SK-N-SH (cell line): ENCODE measurements around the gene EWSR1. TPM values are rescaled to one million over a fixed set of nuclear protein-coding genes. Genes with fewer than 3 reads are reported as not detected.
A peak's percentile ranks its signal among the peaks of the same experiment; 100 is the strongest.

ENCODE experiments used
- CTCF ChIA-PET: fragments of 300-600, 350-600 bp; formaldehyde crosslinking; extraction: SDS; loops from one replicate; lab custom pipeline; 2021; lab: Yijun Ruan, JAX
- POLR2A ChIA-PET: fragments of 350-600 bp; sonication (Branson Sonifier 250); formaldehyde crosslinking; extraction: SDS; loops from one replicate; lab custom pipeline; 2020; ENCODE audit warnings: antibody characterized with exemption, inconsistent platforms; lab: Yijun Ruan, JAX
- DNase-seq: peaks from one replicate; pipeline ENCODE4 v3.0.0; 2012
- H2AFZ ChIP-seq: fragments of 200-600 bp; sonication (generic); 2 replicates; pipeline ENCODE4 v1.8.1; 2016; ENCODE audit warnings: antibody characterized with exemption, mild to moderate bottlenecking, low read depth
- H3F3A ChIP-seq: fragments of 200-600 bp; sonication (generic); replicated peaks from 2 replicates; pipeline ENCODE3; 2016; ENCODE audit warnings: antibody characterized with exemption, mild to moderate bottlenecking; ENCODE audit not compliant: insufficient read depth
- H3K27ac ChIP-seq, 2 experiments: fragments of 200-500 bp in 1 of 2; fragments of 200-600 bp in 1 of 2; sonication (Bioruptor generic) in 1 of 2; sonication (generic), shearing (Covaris generic) in 1 of 2; 2 replicates each; pipeline versions ENCODE4 v1.5.1 to v1.6.1; 2014 to 2016; ENCODE audit warnings: low read depth in 2 of 2, inconsistent platforms in 1 of 2, low read length in 1 of 2, mild to moderate bottlenecking in 1 of 2, mixed read lengths in 1 of 2
- H3K27me3 ChIP-seq: fragments of 200-600 bp; sonication (generic), shearing (Covaris generic); 2 replicates; pipeline ENCODE4 v1.6.1; 2016; ENCODE audit warnings: mixed run types; ENCODE audit not compliant: insufficient read depth
- H3K36me3 ChIP-seq, 2 experiments: fragments of 200-500 bp in 1 of 2; fragments of 200-600 bp in 1 of 2; sonication (Bioruptor generic) in 1 of 2; sonication (generic) in 1 of 2; replicated peaks in 1 of 2; 2 replicates each; pipeline versions ENCODE3 to v1.5.1; 2014 to 2016; ENCODE audit warnings: low read length in 1 of 2, mild to moderate bottlenecking in 1 of 2; ENCODE audit not compliant: insufficient read depth in 2 of 2, control insufficient read depth in 1 of 2
- H3K4me1 ChIP-seq, 2 experiments: fragments of 200-500 bp in 1 of 2; fragments of 200-600 bp in 1 of 2; sonication (Bioruptor generic) in 1 of 2; sonication (generic), shearing (Covaris generic) in 1 of 2; 2 replicates each; pipeline versions ENCODE4 v1.5.1 to v1.6.1; 2014 to 2016; ENCODE audit warnings: low read depth in 1 of 2, low read length in 1 of 2, mixed run types in 1 of 2; ENCODE audit not compliant: insufficient read depth in 2 of 2, control insufficient read depth in 1 of 2
- H3K4me2 ChIP-seq: fragments of 200-600 bp; sonication (generic), shearing (Covaris generic); 2 replicates; pipeline ENCODE4 v1.6.1; 2017; ENCODE audit warnings: mixed run types
- H3K4me3 ChIP-seq, 2 experiments: fragments of 200-500 bp in 1 of 2; fragments of 200-600 bp in 1 of 2; sonication (Bioruptor generic) in 1 of 2; sonication (generic), shearing (Covaris generic) in 1 of 2; 2 replicates each; pipeline versions ENCODE4 v1.5.1 to v1.8.1; 2014 to 2016; ENCODE audit warnings: low read depth in 2 of 2, inconsistent platforms in 1 of 2, low read length in 1 of 2, mild to moderate bottlenecking in 1 of 2, mixed read lengths in 1 of 2, moderate library complexity in 1 of 2
- H3K79me2 ChIP-seq: fragments of 200-600 bp; sonication (generic); 2 replicates; pipeline ENCODE4 v1.8.1; 2017; ENCODE audit warnings: mild to moderate bottlenecking; ENCODE audit not compliant: insufficient read depth
- H3K9ac ChIP-seq: fragments of 200-600 bp; sonication (generic); 2 replicates; pipeline ENCODE4 v1.6.1; 2017; ENCODE audit warnings: mixed run types
- H3K9me2 ChIP-seq: fragments of 200-600 bp; sonication (generic); 2 replicates; pipeline ENCODE4 v1.6.1; 2017; ENCODE audit warnings: mixed run types
- H3K9me3 ChIP-seq: fragments of 200-600 bp; sonication (generic); 2 replicates; pipeline ENCODE4 v1.6.1; 2017; ENCODE audit warnings: mixed run types, mild to moderate bottlenecking, moderate library complexity
- H4K20me1 ChIP-seq: fragments of 200-600 bp; sonication (generic); 2 replicates; pipeline ENCODE4 v1.6.1; 2017; ENCODE audit warnings: mild to moderate bottlenecking, mixed run types; ENCODE audit not compliant: insufficient read depth
- CHD2 ChIP-seq: fragments of 150-350 bp; IDR thresholded peaks from 2 replicates; pipeline ENCODE4 v1.6.1; 2018; ENCODE audit warnings: low read length; ENCODE audit not compliant: partially characterized antibody
- CTCF ChIP-seq: fragments of 200-600 bp; sonication (generic); IDR thresholded peaks from 2 replicates; pipeline ENCODE4 v1.6.1; 2017; ENCODE audit warnings: antibody characterized with exemption, mild to moderate bottlenecking, moderate library complexity
- FOXJ3 ChIP-seq: sonication (generic); formaldehyde crosslinking; IDR thresholded peaks from 2 replicates; pipeline ENCODE4 v1.5.1; 2020; ENCODE audit warnings: mild to moderate bottlenecking, missing genetic modification reagents
- GABPA ChIP-seq: IDR thresholded peaks from 2 replicates; pipeline ENCODE4 v1.4.0; 2012; ENCODE audit warnings: low read depth, mild to moderate bottlenecking
- GATA2 ChIP-seq: sonication (generic); formaldehyde crosslinking; IDR thresholded peaks from 2 replicates; pipeline ENCODE4 v1.5.0; 2020; ENCODE audit warnings: mild to moderate bottlenecking, missing genetic modification reagents
- JUND ChIP-seq: IDR thresholded peaks from 2 replicates; pipeline ENCODE4 v1.4.0; 2012
- MAX ChIP-seq: IDR thresholded peaks from 2 replicates; pipeline ENCODE4 v1.4.0; 2012; ENCODE audit warnings: low read depth
- MEF2A ChIP-seq: IDR thresholded peaks from 2 replicates; pipeline ENCODE4 v1.4.0; 2012; ENCODE audit warnings: low read depth, borderline replicate concordance
- REST ChIP-seq: IDR thresholded peaks from 2 replicates; pipeline ENCODE4 v1.6.1; 2012; ENCODE audit warnings: mild to moderate bottlenecking, low read depth, low read length, moderate library complexity
- TAF1 ChIP-seq: IDR thresholded peaks from 2 replicates; pipeline ENCODE4 v1.6.1; 2012; ENCODE audit warnings: low read depth, mild to moderate bottlenecking, low read length, moderate library complexity, borderline replicate concordance
- TCF12 ChIP-seq: IDR thresholded peaks from 2 replicates; pipeline ENCODE4 v1.4.0; 2012
- TEAD4 ChIP-seq: IDR thresholded peaks from 2 replicates; pipeline ENCODE4 v1.4.0; 2012; ENCODE audit warnings: mild to moderate bottlenecking, borderline replicate concordance; ENCODE audit not compliant: insufficient read depth
- YY1 ChIP-seq: IDR thresholded peaks from 2 replicates; pipeline ENCODE4 v1.4.0; 2012; ENCODE audit warnings: low read depth, mild to moderate bottlenecking
- WGBS: methylation state at CpG from one replicate; pipeline ENCODE4 v1.1.6; 2017; ENCODE audit warnings: low lambda C conversion rate; 5-methylcytosine and 5-hydroxymethylcytosine counted together
- polyA plus RNA-seq, 3 experiments: library from polyadenylated mRNA; depleted of rRNA; stranded (reverse); fragments of >200 nt; gene quantifications; 2 replicates each; pipeline ENCODE4 v1.2.3, GENCODE V29; 2012
- TF ChIP-seq, protein P1 (sequence below): fragments of 150-350 bp; IDR thresholded peaks from 2 replicates; pipeline ENCODE4 v1.6.1; 2016; ENCODE audit warnings: mild to moderate bottlenecking, low read depth, low read length
- TF ChIP-seq, protein P2 (sequence below): IDR thresholded peaks from 2 replicates; pipeline ENCODE4; 2012

Gene EWSR1
- polyA plus RNA-seq, 1 of the 3 experiments (the other 2 are of a cell fraction): 173 TPM

- H3K9me2 ChIP-seq: no peaks in the 10 kb centered on the region
- no peak overlapping the region for H3K4me3 ChIP-seq
- H3F3A ChIP-seq: no peaks in the 10 kb centered on the region
- H3K9ac ChIP-seq: no peak overlapping the region
- H3K4me1 ChIP-seq: no peaks in the 10 kb centered on the region
- no peak overlapping the region for H3K27ac ChIP-seq
- H4K20me1 ChIP-seq: no peaks in the 10 kb centered on the region
- H3K9me3 ChIP-seq: no peaks in the 10 kb centered on the region
- peak; percentile 27 for DNase-seq
- CTCF ChIA-PET: interaction anchor here (1.1 to 7.7 kb wide), 4 partner anchors 14 to 405 kb away, joined by 3 to 57 read pairs (median 22); no protein-coding TSS in a partner anchor
- no peak for TF ChIP-seq FOXJ3 (CRISPR knock-in tag)
- no peak for TF ChIP-seq JUND
- no peak for TF ChIP-seq TEAD4
- no peak for TF ChIP-seq CTCF
- no peak for TF ChIP-seq MAX
- no peak for TF ChIP-seq TCF12
- TF ChIP-seq TAF1: no peak
- TF ChIP-seq CHD2: no peak
- no peak for TF ChIP-seq MEF2A
- no peak for TF ChIP-seq GABPA
- TF ChIP-seq, all 33 proteins: peak for 0
- no peaks in the 10 kb centered on the region for H3K79me2 ChIP-seq
- no peak overlapping the region for H3K4me2 ChIP-seq
- no peak overlapping the region for H2AFZ ChIP-seq
- WGBS: 83% methylated on average over 1 of the region's 13 CpGs
- H3K27me3 ChIP-seq: no peaks in the 10 kb centered on the region
- peaks cover 1 to 11% of the 10 kb centered on the region in 2 experiments for H3K36me3 ChIP-seq
- POLR2A ChIA-PET: no interaction called here
Observed at GRCh38 chr22:29260031-29260560, 8.0 kb upstream of the EWSR1 start.

DNA sequence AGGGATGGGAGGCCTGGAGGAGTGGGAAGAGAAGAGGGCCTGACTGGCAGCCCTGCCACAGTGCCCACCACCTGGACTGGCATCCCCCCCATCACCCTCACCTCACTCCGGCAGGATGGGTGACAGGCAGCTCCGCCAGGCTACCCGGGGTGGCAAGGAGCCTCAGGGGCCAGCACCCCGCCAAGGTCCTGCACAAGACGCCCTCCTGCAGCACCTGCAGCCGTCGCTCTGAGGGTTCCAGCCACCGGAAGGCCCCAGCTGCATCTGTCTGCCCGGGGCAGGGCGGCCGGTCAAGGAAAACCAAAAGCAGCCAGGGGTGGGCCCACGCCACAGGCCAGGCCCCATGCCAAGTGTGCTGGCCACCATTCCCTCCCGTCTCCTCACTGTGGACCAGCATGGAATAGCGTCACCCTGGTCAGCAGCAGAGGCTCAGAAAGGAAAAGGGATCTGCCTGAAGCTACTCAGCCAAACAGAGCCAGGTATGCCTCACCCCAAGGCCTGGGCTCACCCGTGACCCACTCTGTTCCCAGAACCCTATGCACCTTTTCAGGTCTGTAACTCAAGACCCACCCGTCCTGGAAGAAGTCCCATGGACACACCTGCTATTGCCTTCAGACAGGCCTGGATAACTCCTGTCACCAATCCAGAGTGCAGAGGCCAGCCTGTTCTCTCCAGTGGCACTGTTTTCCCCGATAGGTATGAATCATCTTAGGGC lies 7.3 kb upstream of the EWSR1 start:
- peak; percentile 39 for DNase-seq
- H2AFZ ChIP-seq: no peak overlapping the region
- no peak overlapping the region for H3K4me2 ChIP-seq
- 95% methylated on average over 15 of the region's 17 CpGs for WGBS
- POLR2A ChIA-PET: no interaction called here
- no peaks in the 10 kb centered on the region for H3K27me3 ChIP-seq
- peaks cover 7 to 11% of the 10 kb centered on the region in 2 experiments for H3K36me3 ChIP-seq
- no peak overlapping the region for H3K4me3 ChIP-seq
- H3K4me1 ChIP-seq: no peaks in the 10 kb centered on the region; a peak in 1 of 4 replicates
- CTCF ChIA-PET: interaction anchor here (1.1 to 7.7 kb wide), 3 partner anchors 15 to 405 kb away, joined by 3 to 40 read pairs (median 3); no protein-coding TSS in a partner anchor
- H3F3A ChIP-seq: no peaks in the 10 kb centered on the region
- H4K20me1 ChIP-seq: no peaks in the 10 kb centered on the region
- H3K9me3 ChIP-seq: no peaks in the 10 kb centered on the region
- H3K79me2 ChIP-seq: no peaks in the 10 kb centered on the region
- TF ChIP-seq, protein P1, sequence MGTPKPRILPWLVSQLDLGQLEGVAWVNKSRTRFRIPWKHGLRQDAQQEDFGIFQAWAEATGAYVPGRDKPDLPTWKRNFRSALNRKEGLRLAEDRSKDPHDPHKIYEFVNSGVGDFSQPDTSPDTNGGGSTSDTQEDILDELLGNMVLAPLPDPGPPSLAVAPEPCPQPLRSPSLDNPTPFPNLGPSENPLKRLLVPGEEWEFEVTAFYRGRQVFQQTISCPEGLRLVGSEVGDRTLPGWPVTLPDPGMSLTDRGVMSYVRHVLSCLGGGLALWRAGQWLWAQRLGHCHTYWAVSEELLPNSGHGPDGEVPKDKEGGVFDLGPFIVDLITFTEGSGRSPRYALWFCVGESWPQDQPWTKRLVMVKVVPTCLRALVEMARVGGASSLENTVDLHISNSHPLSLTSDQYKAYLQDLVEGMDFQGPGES: no peak
- TF ChIP-seq REST (no peak), TCF12 (no peak), CTCF (no peak), GATA2 (no peak), JUND (no peak), YY1 (no peak)
- TF ChIP-seq, protein P2, sequence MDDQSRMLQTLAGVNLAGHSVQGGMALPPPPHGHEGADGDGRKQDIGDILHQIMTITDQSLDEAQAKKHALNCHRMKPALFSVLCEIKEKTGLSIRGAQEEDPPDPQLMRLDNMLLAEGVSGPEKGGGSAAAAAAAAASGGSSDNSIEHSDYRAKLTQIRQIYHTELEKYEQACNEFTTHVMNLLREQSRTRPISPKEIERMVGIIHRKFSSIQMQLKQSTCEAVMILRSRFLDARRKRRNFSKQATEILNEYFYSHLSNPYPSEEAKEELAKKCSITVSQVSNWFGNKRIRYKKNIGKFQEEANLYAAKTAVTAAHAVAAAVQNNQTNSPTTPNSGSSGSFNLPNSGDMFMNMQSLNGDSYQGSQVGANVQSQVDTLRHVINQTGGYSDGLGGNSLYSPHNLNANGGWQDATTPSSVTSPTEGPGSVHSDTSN: no peak
- no peak overlapping the region for H3K9ac ChIP-seq
- H3K9me2 ChIP-seq: no peaks in the 10 kb centered on the region
- H3K27ac ChIP-seq: no peak overlapping the region
